Neuron (in vitro differentiated cells): ENCODE data around the gene MAST1.
"Not testable (repeated sequence)": the region's sequence is repeated elsewhere in the genome, so short reads cannot be mapped to it uniquely, and the experiment has no call there.

Source experiments
- H2AFZ ChIP-seq: one replicate; pipeline ENCODE4 v1.6.1; 2013; ENCODE audit warnings: low read depth, mild to moderate bottlenecking, inconsistent platforms, low read length, moderate library complexity
- H3K27me3 ChIP-seq: one replicate; pipeline ENCODE4 v1.6.1; 2013; ENCODE audit warnings: low read length; ENCODE audit not compliant: insufficient read depth
- H3K36me3 ChIP-seq: one replicate; pipeline ENCODE4 v1.6.1; 2013; ENCODE audit warnings: low read length; ENCODE audit not compliant: insufficient read depth
- H3K4me1 ChIP-seq: one replicate; pipeline ENCODE4 v1.6.1; 2013; ENCODE audit warnings: low read length; ENCODE audit not compliant: insufficient read depth
- H3K4me3 ChIP-seq: 2 replicates; pipeline ENCODE4 v1.5.1; 2013; ENCODE audit warnings: mild to moderate bottlenecking, low read length, moderate library complexity
- H3K9me3 ChIP-seq: one replicate; pipeline ENCODE4 v1.6.1; 2013; ENCODE audit warnings: low read length

The MAST1 gene

DNA sequence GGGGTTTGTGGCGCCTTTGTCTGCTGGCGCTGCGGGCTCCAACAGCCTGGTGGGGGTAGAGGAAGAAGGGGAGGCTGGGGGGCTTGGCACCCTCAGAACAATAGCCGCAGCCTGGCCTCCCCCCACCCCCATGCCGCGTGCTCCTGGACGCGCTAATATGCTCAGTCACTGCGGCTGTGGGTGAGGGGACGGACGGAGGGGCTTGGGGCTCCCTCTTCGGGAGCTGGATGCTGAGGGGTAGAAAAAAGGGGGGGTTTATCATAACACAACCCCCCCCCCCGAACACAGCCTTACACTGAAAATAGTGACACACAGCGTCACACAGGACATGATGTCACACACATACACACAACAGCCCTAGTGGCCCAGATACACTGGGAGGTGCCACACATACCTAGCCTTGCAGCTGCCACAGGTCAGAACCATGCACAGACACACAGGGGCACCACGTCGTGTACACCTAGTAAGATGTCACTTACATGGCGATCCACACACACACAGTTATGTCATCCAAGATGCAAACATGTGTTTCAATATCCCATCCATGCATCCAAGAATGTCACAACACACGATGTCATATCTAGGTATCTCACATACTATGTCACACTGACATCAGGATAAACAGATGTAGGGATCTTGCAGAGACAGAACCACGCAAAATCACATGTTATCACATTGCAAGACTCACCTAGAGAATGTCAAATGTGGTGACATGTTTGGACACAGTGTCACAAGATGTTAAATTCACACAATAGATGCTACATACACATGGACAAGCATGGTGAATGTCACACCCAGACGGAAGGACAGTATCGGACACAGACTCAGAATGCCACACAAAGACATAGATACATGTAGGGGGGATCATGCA lies 806 bp downstream of the MAST1 start:
- peaks cover 15% of the 10 kb centered on the region for H3K4me1 ChIP-seq
- H3K27me3 ChIP-seq = peaks cover 20% of the 10 kb centered on the region
- H3K4me3 ChIP-seq = peak overlapping the region; percentile 71
- peak overlapping the region; percentile 99 for H2AFZ ChIP-seq
- H3K36me3 ChIP-seq = peaks cover 2% of the 10 kb centered on the region
- no peaks in the 10 kb centered on the region for H3K9me3 ChIP-seq

DNA sequence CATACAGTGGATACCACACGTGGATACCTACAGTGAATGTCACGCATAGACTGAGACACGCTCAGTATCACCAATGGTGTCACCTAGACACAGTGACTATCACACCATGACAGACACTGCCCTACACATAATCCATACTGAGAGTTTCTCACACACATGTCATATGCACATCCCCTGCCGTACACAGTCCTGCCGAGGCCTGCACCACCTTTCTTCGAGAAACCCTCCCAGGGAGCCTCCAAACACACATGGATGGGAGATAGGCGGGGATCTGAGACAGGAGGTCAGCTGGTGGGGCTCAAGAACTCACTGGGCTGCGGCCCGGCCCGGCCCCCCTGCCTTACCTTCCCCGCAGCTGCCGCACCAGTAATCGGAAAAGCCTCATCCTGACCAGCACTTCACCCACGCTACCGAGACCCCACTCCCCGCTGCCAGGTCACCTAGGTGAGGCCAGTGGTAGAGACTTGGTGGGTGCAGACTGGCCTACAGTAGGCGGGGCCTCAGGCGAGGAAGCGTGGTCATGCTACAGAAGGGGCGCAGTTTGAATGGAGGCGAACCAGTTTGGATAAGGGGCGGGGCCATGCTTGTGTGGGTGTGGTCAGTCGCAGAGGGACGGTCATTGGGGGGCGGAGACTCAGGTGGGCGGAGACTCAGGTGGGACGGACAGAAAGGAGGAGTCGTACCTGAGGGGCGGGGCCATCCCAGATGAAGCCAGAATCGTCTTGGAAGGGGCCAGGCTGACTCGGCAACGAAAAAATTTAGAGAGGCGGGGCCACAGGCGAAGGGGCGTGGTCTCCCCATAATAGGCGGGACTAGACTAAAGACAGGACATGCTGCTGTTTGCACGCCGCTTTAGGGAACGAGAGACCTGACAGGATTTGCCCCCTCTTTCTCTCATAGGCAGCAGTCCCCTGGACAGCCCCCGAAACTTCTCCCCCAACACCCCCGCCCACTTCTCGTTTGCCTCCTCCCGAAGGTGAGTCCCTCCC lies 2.1 kb downstream of the MAST1 start:
- Histone ChIP-seq H3K9me3 (no peaks in the 10 kb centered on the region), H3K4me1 (peaks cover 12% of the 10 kb centered on the region), H3K4me3 (no peak overlapping the region), H3K36me3 (peaks cover 2% of the 10 kb centered on the region), H2AFZ (no peak overlapping the region), H3K27me3 (peaks cover 7% of the 10 kb centered on the region)

DNA sequence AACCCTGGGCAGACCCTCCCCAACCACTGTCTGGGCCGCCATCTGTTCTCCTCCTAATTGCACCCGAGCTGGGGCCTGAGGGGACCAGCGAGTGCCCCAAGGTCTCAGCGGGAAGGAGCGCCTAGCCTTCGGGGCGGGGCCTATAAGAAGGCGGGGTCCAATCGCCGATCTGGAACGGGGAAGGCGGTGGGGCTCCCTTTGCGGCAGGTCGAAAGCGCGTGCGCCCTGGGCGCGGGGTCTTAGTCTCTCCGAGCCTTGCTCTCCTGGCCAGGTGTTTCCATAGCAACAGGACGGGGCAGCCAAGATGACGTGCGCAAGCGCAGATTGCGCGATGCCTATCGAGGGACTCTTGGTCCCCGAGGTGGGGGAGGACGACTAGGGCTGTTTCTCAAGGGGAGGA lies 2.8 kb downstream of the MAST1 start:
- Histone ChIP-seq H3K9me3 (no peaks in the 10 kb centered on the region), H3K27me3 (peaks cover under 1% of the 10 kb centered on the region), H2AFZ (no peak overlapping the region), H3K4me1 (peaks cover 12% of the 10 kb centered on the region), H3K4me3 (no peak overlapping the region), H3K36me3 (peaks cover 2% of the 10 kb centered on the region)

DNA sequence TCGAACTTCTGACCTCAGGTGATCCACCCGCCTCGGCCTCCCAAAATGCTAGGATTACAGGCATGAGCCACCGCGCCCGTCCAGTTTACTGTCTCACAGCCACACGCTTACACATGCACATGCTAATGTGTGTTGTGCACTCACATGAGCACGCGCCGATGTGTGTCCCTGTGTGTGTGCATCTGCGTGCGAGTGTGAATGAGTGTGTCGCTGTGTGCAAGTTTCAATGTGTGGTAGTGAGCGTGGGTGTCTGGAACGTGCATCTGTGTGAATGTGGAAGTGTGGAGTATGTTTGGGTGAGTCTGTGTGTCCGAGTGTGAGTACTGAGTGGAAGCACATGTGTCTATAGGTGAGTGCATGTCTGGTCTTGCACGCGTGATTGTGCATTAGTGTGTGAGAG lies 4.2 kb downstream of the MAST1 start:
- Histone ChIP-seq H3K27me3 (no peaks in the 10 kb centered on the region), H3K4me3 (no peak overlapping the region), H3K4me1 (peaks cover 12% of the 10 kb centered on the region), H3K9me3 (no peaks in the 10 kb centered on the region), H2AFZ (no peak overlapping the region), H3K36me3 (peaks cover 2% of the 10 kb centered on the region)

DNA sequence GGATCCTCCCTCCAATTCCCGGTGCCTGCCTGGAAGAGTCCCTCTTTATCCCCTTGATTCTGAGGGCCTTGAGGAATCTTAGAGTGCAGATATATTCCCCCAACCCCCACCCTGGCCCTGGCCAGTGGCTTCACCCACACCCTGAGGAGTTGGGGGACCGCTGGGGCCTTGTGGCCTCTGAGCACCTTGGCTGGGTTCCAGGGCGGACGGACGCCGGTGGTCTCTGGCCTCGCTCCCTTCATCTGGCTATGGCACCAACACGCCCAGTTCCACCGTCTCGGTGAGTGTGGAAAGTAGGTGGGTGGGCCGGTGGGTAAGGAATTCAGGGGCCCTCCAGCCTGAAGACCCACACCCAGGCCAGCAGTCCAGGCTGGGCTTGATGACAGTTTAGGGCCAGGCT lies 5.0 kb downstream of the MAST1 start:
- H3K36me3 ChIP-seq = peaks cover 7% of the 10 kb centered on the region
- H3K4me3 ChIP-seq = no peak overlapping the region
- H3K27me3 ChIP-seq = no peaks in the 10 kb centered on the region
- H2AFZ ChIP-seq = no peak overlapping the region
- peaks cover 8% of the 10 kb centered on the region for H3K4me1 ChIP-seq
- no peaks in the 10 kb centered on the region for H3K9me3 ChIP-seq

DNA sequence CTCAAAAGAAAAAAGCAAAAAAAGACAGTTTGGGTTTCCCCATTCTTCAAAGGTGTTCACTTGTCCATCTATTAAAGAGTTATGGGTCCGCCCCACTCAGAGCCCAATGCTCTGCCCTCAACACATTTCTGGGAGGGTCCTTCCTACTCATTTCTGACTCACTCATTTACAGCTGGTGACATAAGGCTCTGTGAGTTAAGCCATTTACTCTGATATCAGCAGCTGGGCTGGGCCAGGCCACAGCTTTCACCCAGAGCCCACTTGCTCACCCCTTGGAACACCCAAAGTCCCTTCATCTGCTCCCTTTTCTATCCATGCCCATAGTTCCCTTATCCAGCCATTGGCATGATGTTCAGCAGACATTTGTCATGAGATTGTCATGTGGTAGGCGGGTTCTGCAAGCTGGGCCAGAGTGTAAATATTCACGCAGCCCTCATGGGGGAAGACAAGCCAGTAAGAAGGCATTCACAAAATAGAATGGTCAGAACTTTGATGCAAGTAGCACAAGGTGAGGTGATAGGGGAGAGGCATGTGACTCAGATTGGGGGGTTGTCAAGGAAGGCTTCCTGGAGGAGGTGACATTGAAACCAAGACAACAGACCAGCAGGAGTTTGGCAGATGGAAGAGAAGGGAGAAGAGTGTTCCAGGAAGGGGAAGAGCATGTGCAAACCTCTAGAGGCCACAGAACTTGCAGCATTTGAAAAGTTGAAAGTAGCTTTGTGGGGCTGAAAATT lies 5.9 kb downstream of the MAST1 start:
- peaks cover 7% of the 10 kb centered on the region for H3K36me3 ChIP-seq
- no peaks in the 10 kb centered on the region for H3K9me3 ChIP-seq
- H3K4me1 ChIP-seq = peaks cover 4% of the 10 kb centered on the region
- no peak overlapping the region for H3K4me3 ChIP-seq
- no peaks in the 10 kb centered on the region for H3K27me3 ChIP-seq
- no peak overlapping the region for H2AFZ ChIP-seq

DNA sequence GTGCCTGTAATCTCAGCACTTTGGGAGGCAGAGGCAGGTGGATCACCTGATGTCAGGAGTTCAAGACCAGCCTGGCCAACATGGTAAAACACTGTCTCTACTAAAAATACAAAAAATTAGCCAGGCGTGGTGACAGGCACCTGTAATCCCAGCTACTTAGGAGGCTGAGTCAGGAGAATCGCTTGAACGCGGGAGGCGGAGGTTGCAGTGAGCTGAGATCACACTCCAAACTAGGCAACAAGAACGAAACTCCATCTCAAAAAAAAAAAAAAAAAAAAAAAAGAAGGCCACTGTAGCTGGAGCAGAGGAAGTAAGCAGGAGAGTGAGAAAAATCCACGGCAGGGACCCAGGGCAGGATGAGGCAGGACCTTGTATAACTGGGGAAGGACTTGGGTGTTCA lies 8.3 kb downstream of the MAST1 start:
- not testable (repeated sequence) for H3K27me3 ChIP-seq, H3K9me3 ChIP-seq, H3K36me3 ChIP-seq

DNA sequence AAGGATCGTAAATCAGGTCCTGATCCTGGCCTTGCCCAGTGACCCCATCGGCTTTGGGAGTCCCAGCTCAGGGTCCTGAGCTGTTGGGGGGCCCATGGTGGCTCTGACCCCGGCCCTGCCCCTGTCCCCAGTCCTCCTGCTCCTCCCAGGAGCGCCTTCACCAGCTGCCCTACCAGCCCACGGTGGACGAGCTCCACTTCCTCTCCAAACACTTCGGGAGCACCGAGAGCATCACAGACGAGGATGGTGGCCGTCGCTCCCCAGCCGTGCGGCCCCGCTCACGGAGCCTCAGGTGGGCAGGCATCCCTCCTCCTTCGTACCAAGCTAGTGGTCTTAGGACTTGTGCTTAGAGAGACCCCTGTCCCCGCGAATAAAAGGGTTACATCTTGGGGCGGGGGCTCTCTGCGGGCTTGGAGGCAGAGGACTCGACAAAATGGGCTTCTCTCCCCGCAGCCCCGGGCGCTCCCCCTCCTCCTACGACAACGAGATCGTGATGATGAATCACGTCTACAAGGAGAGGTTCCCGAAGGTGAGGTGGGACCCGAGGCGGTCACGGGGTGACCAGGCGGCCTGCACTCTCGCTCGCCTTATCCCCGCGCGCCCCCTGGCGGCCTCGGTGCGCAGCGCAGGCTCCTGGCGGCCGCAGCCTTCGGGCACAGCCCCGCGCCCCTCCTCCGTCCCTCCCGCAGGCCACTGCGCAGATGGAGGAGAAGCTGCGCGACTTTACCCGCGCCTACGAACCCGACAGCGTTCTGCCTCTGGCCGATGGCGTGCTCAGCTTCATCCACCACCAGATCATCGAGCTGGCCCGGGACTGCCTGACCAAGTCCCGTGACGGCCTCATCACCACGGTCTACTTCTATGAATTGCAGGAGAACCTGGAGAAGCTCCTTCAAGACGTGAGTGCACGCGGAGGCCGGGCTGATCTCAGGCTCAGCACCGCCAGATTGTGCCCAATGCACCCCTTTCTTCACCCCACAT lies 9.1 kb downstream of the MAST1 start:
- Histone ChIP-seq H3K4me3 (no peak overlapping the region), H2AFZ (no peak overlapping the region), H3K36me3 (peaks cover 14% of the 10 kb centered on the region), H3K4me1 (no peaks in the 10 kb centered on the region), H3K27me3 (no peaks in the 10 kb centered on the region), H3K9me3 (no peaks in the 10 kb centered on the region)

More for the DNA sequence above, 8.3 kb downstream of the MAST1 start:
- not testable (repeated sequence) for H2AFZ ChIP-seq, H3K4me1 ChIP-seq, H3K4me3 ChIP-seq

DNA sequence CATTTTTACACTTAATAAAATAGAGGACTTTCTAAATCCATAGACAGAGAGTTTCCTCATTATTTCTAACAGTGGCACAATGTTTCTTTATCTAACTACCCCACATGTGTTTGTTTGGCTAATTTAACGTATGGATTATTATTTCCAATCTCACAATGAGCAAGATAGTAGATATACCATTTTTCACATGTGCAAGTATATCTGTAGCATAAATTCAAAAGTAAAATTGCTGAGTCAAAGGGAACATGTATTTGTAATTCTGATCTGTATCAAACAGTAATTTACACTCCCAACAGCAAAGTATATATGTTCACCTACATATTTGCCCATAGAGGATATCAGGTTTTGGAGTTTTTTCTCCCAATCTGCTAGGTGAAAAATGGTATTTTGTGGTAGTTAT lies 18.3 kb downstream of the MAST1 start:
- no peak overlapping the region for H3K4me3 ChIP-seq
- H3K27me3 ChIP-seq = no peaks in the 10 kb centered on the region
- no peak overlapping the region for H2AFZ ChIP-seq

DNA sequence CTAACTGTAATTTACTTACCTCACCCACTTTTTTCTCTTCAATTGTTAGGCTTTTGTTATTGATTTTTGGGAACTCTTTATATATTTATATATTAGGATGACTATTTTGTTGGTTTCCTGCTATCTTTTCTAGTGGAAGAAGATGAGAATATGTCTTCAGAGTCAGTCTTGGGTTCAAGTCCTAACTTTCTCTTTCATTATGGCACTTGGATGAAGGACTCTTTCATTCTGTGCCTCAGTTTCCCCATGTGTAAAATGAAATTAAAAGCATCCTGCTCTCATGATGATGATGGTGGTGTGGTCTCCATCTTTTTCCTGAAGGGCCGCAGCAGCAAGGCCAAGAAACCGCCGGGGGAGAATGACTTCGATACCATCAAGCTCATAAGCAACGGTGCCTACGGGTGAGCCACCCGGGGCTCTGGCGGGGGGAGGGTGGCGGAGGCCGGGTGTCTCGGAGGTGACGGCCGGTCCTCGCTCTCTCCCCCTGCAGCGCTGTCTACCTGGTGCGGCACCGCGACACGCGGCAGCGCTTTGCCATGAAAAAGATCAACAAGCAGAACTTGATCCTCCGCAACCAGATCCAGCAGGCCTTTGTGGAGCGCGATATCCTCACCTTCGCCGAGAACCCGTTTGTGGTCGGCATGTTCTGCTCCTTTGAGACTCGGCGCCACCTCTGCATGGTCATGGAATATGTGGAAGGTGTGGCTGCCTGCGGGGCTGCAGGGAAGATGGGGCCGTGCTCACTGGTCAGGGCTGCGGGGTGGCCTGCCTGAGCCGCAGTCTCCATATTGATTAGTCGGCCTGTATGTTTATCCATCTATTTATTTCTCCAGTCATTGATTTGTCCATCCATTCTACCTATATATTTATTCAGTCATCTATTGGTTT lies 20.0 kb downstream of the MAST1 start:
- H3K4me1 ChIP-seq = no peaks in the 10 kb centered on the region
- H3K9me3 ChIP-seq = no peaks in the 10 kb centered on the region
- no peaks in the 10 kb centered on the region for H3K27me3 ChIP-seq
- peaks cover 5% of the 10 kb centered on the region for H3K36me3 ChIP-seq
- H3K4me3 ChIP-seq = no peak overlapping the region
- no peak overlapping the region for H2AFZ ChIP-seq

More for the DNA sequence above, 18.3 kb downstream of the MAST1 start:
- Histone ChIP-seq H3K9me3 (no peaks in the 10 kb centered on the region), H3K4me1 (no peaks in the 10 kb centered on the region), H3K36me3 (peaks cover 14% of the 10 kb centered on the region)

DNA sequence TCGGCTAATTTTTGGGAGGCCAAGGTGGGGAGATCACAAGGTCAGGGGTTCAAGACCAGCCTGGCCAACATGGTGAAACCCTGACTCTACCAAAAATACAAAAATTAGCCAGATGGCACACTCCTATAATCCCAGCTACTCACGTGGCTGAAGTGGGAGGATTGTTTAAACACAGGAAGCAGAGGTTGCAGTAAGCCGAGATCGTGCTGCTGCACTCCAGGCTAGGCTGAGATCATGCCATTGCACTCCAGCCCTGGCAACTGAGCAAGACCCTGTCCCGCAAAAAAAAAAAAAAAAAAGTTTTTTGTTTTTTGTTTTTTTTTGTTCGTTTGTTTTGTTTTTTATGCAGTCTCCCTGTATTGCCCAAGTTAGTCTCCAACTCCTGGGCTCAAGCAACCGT lies 21.2 kb downstream of the MAST1 start:
- H3K4me3 ChIP-seq = no peak overlapping the region
- peaks cover 5% of the 10 kb centered on the region for H3K36me3 ChIP-seq
- H3K9me3 ChIP-seq = no peaks in the 10 kb centered on the region
- H3K4me1 ChIP-seq = no peaks in the 10 kb centered on the region
- no peak overlapping the region for H2AFZ ChIP-seq
- H3K27me3 ChIP-seq = no peaks in the 10 kb centered on the region
